ENCODE measurements around the gene FKBP14.

- TF ChIP-seq CTCF (IDR thresholded peaks at IDR 0.05 in 4 of 5, conservative IDR thresholded peaks at IDR 0.05 in 1 of 5), result no peak
- TF ChIP-seq POLR2A (IDR thresholded peaks at IDR 0.05), result peak in 1 of 2 donors; percentile 48
Measured at GRCh38 chr7:30026229-30027064, at the start of gene FKBP14.
